HCT116 (cell line): Measurements from ENCODE around the gene GPAM. TPM values are rescaled to one million over a fixed set of nuclear protein-coding genes. Genes with fewer than 3 reads are reported as not detected.

Experiments used
- ATAC-seq: fragments of 200-7000 bp; cut with Tn5 transposase; 2 replicates; pipeline ENCODE4 v1.9.1; 2020; ENCODE audit warnings: mild to moderate bottlenecking, moderate library complexity
- BruUV-seq: library from RNA; stranded (reverse); fragments of 400-500 nt; replicated peaks from 2 replicates; lab custom pipeline; 2021; lab: Mats Ljungman, UMichigan
- CTCF ChIA-PET: fragments of 300-600 bp; sonication (Branson Sonifier 250); formaldehyde crosslinking; loops from one replicate; lab custom pipeline; 2021; ENCODE audit warnings: antibody characterized with exemption; lab: Charles Lee
- POLR2A ChIA-PET: fragments of 300-600, 350-600 bp; sonication (Branson Sonifier 250); formaldehyde crosslinking; loops from one replicate; lab custom pipeline; 2021; ENCODE audit warnings: antibody characterized with exemption; lab: Charles Lee
- RAD21 ChIA-PET, 2 experiments: fragments of 300-600 bp; sonication (Branson Sonifier 250); formaldehyde crosslinking; loops; one replicate each; lab custom pipeline; 2023; ENCODE audit warnings: low total read pairs in 2 of 2; ENCODE audit not compliant: uncharacterized antibody in 2 of 2, unreplicated experiment in 2 of 2, low non-redundant PET in 1 of 2; lab: Charles Lee
- DNase-seq: peaks from one replicate; pipeline ENCODE4 v3.0.0-alpha.2; 2010; ENCODE audit warnings: low read depth, low spot score
- H2AFZ ChIP-seq: fragments of 200-600 bp; shearing (Covaris generic), sonication (generic); 2 replicates; pipeline ENCODE4 v1.6.1; 2017; ENCODE audit warnings: low read depth, mixed run types, mixed read lengths, antibody characterized with exemption, low read length; ENCODE audit not compliant: poor library complexity, severe bottlenecking
- H3K27ac ChIP-seq: 2 replicates; pipeline ENCODE4 v1.5.1; 2012; ENCODE audit warnings: low read depth, low read length
- H3K27me3 ChIP-seq: fragments of 200-600 bp; sonication (generic); 2 replicates; pipeline ENCODE4 v1.6.1; 2016; ENCODE audit warnings: mixed run types, low read length, mixed read lengths; ENCODE audit not compliant: insufficient read depth
- H3K36me3 ChIP-seq, 2 experiments: fragments of 200-500 bp in 1 of 2; fragments of 200-600 bp in 1 of 2; sonication (Bioruptor generic) in 1 of 2; sonication (generic) in 1 of 2; 2 replicates each; pipeline versions ENCODE4 v1.5.1 to v1.6.1; 2014 to 2016; ENCODE audit warnings: low read length in 2 of 2, inconsistent platforms in 1 of 2, mixed read lengths in 1 of 2, mixed run types in 1 of 2; ENCODE audit not compliant: insufficient read depth in 2 of 2, control insufficient read depth in 1 of 2
- H3K4me1 ChIP-seq, 2 experiments: fragments of 200-600 bp in 1 of 2; sonication (generic) in 1 of 2; 2 replicates each; pipeline versions ENCODE4 v1.5.1 to v1.6.1; 2012 to 2017; ENCODE audit warnings: low read length in 2 of 2, inconsistent platforms in 1 of 2, mild to moderate bottlenecking in 1 of 2, mixed read lengths in 1 of 2, mixed run types in 1 of 2, moderate library complexity in 1 of 2; ENCODE audit not compliant: insufficient read depth in 2 of 2, control insufficient read depth in 1 of 2
- H3K4me2 ChIP-seq: fragments of 200-600 bp; sonication (generic); 2 replicates; pipeline ENCODE4 v1.6.1; 2017; ENCODE audit warnings: mixed run types, low read length, mixed read lengths
- H3K4me3 ChIP-seq, 2 experiments: fragments of 200-600 bp in 1 of 2; sonication (generic) in 1 of 2; replicated peaks in 1 of 2; 2 replicates each; pipeline ENCODE4 v1.5.1; 2011 to 2016; ENCODE audit warnings: low read length in 2 of 2, control low read depth in 1 of 2, low read depth in 1 of 2, mild to moderate bottlenecking in 1 of 2, mixed read lengths in 1 of 2, mixed run types in 1 of 2
- H3K79me2 ChIP-seq: fragments of 200-600 bp; sonication (generic); 2 replicates; pipeline ENCODE4 v1.6.1; 2017; ENCODE audit warnings: mild to moderate bottlenecking, mixed run types, low read length, moderate library complexity, mixed read lengths; ENCODE audit not compliant: insufficient read depth
- H3K9ac ChIP-seq: fragments of 200-600 bp; sonication (generic); 2 replicates; pipeline ENCODE4 v1.6.1; 2016; ENCODE audit warnings: low read length, mixed read lengths
- H3K9me2 ChIP-seq: fragments of 200-600 bp; sonication (generic), shearing (Covaris generic); 2 replicates; pipeline ENCODE4 v1.6.1; 2017; ENCODE audit warnings: mixed run types, mild to moderate bottlenecking, moderate library complexity; ENCODE audit not compliant: insufficient read depth
- H3K9me3 ChIP-seq, 2 experiments: fragments of 200-500 bp in 1 of 2; fragments of 200-600 bp in 1 of 2; sonication (Bioruptor generic) in 1 of 2; sonication (generic) in 1 of 2; 2 replicates each; pipeline ENCODE4 v1.6.1; 2014 to 2017; ENCODE audit warnings: low read length in 2 of 2, mixed read lengths in 2 of 2, inconsistent platforms in 1 of 2, low read depth in 1 of 2, mild to moderate bottlenecking in 1 of 2, mixed run types in 1 of 2, moderate library complexity in 1 of 2; ENCODE audit not compliant: control insufficient read depth in 1 of 2, insufficient read depth in 1 of 2
- H4K20me1 ChIP-seq: fragments of 200-600 bp; sonication (generic), shearing (Covaris generic); 2 replicates; pipeline ENCODE4 v1.6.1; 2017; ENCODE audit warnings: mixed run types, mild to moderate bottlenecking, moderate library complexity; ENCODE audit not compliant: insufficient read depth
- CEBPB ChIP-seq: IDR thresholded peaks from 2 replicates; pipeline ENCODE4 v1.6.1; 2012; ENCODE audit warnings: low read depth
- EZH2 ChIP-seq: fragments of 200-600 bp; sonication (generic); IDR thresholded peaks from 2 replicates; pipeline ENCODE4 v1.6.1; 2017; ENCODE audit warnings: antibody characterized with exemption, mixed run types
- EZH2phosphoT487 ChIP-seq: fragments of 200-600 bp; IDR thresholded peaks from 2 replicates; pipeline ENCODE4 v1.6.1; 2018; ENCODE audit warnings: antibody characterized with exemption, borderline replicate concordance
- FOSL1 ChIP-seq: IDR thresholded peaks from 2 replicates; pipeline ENCODE4 v1.6.1; 2012; ENCODE audit warnings: low read depth
- RAD21 ChIP-seq: IDR thresholded peaks from 2 replicates; pipeline ENCODE4 v1.6.1; 2012; ENCODE audit warnings: low read depth, mild to moderate bottlenecking
- TCF7L2 ChIP-seq: IDR thresholded peaks from 2 replicates; pipeline ENCODE4 v1.7.0; 2011; ENCODE audit warnings: borderline replicate concordance, inconsistent platforms; ENCODE audit not compliant: insufficient read depth, insufficient read length; ENCODE audit errors: extremely low read depth
- YY1 ChIP-seq: IDR thresholded peaks from 2 replicates; pipeline ENCODE4 v1.6.1; 2011; ENCODE audit warnings: low read length, low read depth, moderate library complexity, mild to moderate bottlenecking; ENCODE audit not compliant: insufficient replicate concordance; ENCODE audit errors: extremely low read depth
- ZFX ChIP-seq: fragments of 450-650 bp; IDR thresholded peaks from 2 replicates; pipeline ENCODE4 v1.6.1; 2017
- intact Hi-C: fragments of 100-400 bp; cut with micrococcal nuclease; formaldehyde crosslinking; loops from 2 replicates; pipeline ENCODE4 v1.10.0; 2022
- total RNA-seq: library from RNA; stranded (reverse); gene quantifications from one replicate; pipeline ENCODE4 v1.2.1, GENCODE V29; 2021; ENCODE audit not compliant: unreplicated experiment
- TF ChIP-seq, protein P1 (sequence below), 3 experiments: fragments of 200-600 bp in 1 of 3; sonication (generic) in 1 of 3; IDR thresholded peaks in 2 of 3; conservative IDR thresholded peaks in 1 of 3; 2 replicates each; pipeline ENCODE4 v1.5.1; 2012 to 2017; ENCODE audit warnings: low read depth in 2 of 3, low read length in 2 of 3, antibody characterized with exemption in 1 of 3, borderline replicate concordance in 1 of 3, control low read depth in 1 of 3, mild to moderate bottlenecking in 1 of 3, mixed read lengths in 1 of 3, mixed run types in 1 of 3, moderate library complexity in 1 of 3; ENCODE audit not compliant: insufficient read depth in 1 of 3
- TF ChIP-seq, protein P2 (sequence below): IDR thresholded peaks from 2 replicates; pipeline ENCODE4 v1.6.1; 2012

GPAM gene
- total RNA-seq, 1 experiment from 2014 or later: 19.3 TPM

GRCh38 chr10:112215342-112215774, 31.8 kb upstream of the GPAM start (continued):
- TF ChIP-seq, protein P1, sequence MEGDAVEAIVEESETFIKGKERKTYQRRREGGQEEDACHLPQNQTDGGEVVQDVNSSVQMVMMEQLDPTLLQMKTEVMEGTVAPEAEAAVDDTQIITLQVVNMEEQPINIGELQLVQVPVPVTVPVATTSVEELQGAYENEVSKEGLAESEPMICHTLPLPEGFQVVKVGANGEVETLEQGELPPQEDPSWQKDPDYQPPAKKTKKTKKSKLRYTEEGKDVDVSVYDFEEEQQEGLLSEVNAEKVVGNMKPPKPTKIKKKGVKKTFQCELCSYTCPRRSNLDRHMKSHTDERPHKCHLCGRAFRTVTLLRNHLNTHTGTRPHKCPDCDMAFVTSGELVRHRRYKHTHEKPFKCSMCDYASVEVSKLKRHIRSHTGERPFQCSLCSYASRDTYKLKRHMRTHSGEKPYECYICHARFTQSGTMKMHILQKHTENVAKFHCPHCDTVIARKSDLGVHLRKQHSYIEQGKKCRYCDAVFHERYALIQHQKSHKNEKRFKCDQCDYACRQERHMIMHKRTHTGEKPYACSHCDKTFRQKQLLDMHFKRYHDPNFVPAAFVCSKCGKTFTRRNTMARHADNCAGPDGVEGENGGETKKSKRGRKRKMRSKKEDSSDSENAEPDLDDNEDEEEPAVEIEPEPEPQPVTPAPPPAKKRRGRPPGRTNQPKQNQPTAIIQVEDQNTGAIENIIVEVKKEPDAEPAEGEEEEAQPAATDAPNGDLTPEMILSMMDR (IDR thresholded peaks at IDR 0.05 in 2 of 3, conservative IDR thresholded peaks at IDR 0.05 in 1 of 3; ENCODE audit: borderline replicate concordance in 1 of 3, insufficient read depth in 1 of 3, low read depth in 2 of 3, low read length in 2 of 3): no peak
- no peak for TF ChIP-seq RAD21

DNA sequence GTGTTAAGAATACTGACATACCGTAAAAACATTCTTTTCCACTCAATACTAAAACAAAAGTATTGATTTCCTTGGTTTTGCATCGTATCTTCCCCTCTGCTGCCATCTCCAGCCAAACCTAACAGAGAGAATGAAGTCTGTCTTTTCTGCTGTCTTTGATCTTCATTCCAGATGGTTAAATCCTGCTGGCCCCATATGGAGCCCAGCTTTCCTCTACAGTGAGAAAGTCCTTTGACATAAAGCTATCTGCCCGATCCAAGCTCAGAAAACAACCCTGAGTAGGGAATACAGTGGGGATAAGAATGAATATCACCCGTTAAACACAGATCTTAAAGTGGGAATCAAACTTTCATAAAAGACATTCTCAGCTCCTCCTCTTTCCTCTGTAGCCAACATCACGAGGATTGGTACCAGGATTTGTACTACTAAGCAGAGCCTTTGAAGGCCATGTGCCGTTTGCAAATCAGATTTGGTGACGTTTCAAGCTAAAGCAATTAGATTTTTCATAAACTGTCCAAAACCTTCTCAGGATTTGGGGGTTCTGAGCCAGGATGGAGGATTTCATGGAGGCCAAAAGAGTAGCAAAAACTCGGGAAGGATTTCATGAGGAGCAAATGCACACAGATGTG, 30.8 kb upstream of the GPAM start:
- DNase-seq (no peak), ATAC-seq (no peak)
- ChIA-PET CTCF (no interaction called here), POLR2A (no interaction called here), RAD21 (no interaction called here)
- Histone ChIP-seq H3K4me1 (no peaks in the 10 kb centered on the region), H3K36me3 (no peaks in the 10 kb centered on the region), H3K27ac (no peak overlapping the region), H3K9ac (no peak overlapping the region), H3K27me3 (peaks cover 5% of the 10 kb centered on the region; the same call in 1 of the 2 replicates), H4K20me1 (no peaks in the 10 kb centered on the region), H3K4me3 (no peak overlapping the region), H2AFZ (no peak overlapping the region), H3K9me3 (no peaks in the 10 kb centered on the region), H3K4me2 (no peak overlapping the region), H3K79me2 (no peaks in the 10 kb centered on the region), H3K9me2 (no peaks in the 10 kb centered on the region)
- intact Hi-C loops: no loop called here
- no TSS peak for BruUV-seq
- TF ChIP-seq ZFX: no peak
- TF ChIP-seq, protein P2, sequence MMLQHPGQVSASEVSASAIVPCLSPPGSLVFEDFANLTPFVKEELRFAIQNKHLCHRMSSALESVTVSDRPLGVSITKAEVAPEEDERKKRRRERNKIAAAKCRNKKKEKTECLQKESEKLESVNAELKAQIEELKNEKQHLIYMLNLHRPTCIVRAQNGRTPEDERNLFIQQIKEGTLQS: no peak
- no peak for TF ChIP-seq EZH2phosphoT487
- no peak for TF ChIP-seq FOSL1
- TF ChIP-seq YY1: no peak
- TF ChIP-seq EZH2: no peak
- TF ChIP-seq CEBPB: no peak
- no peak for TF ChIP-seq TCF7L2
- TF ChIP-seq RAD21: no peak
- TF ChIP-seq, protein P1 (IDR thresholded peaks at IDR 0.05 in 2 of 3, conservative IDR thresholded peaks at IDR 0.05 in 1 of 3; ENCODE audit: borderline replicate concordance in 1 of 3, insufficient read depth in 1 of 3, low read depth in 2 of 3, low read length in 2 of 3): no peak
